ENCODE results near the gene CDC6. TPM values are rescaled to one million over a fixed set of nuclear protein-coding genes. Genes with fewer than 3 reads are reported as not detected.

The CDC6 gene
- total RNA-seq, 2 donors from 2014 or later = 1.4 to 2.5 TPM

DNA sequence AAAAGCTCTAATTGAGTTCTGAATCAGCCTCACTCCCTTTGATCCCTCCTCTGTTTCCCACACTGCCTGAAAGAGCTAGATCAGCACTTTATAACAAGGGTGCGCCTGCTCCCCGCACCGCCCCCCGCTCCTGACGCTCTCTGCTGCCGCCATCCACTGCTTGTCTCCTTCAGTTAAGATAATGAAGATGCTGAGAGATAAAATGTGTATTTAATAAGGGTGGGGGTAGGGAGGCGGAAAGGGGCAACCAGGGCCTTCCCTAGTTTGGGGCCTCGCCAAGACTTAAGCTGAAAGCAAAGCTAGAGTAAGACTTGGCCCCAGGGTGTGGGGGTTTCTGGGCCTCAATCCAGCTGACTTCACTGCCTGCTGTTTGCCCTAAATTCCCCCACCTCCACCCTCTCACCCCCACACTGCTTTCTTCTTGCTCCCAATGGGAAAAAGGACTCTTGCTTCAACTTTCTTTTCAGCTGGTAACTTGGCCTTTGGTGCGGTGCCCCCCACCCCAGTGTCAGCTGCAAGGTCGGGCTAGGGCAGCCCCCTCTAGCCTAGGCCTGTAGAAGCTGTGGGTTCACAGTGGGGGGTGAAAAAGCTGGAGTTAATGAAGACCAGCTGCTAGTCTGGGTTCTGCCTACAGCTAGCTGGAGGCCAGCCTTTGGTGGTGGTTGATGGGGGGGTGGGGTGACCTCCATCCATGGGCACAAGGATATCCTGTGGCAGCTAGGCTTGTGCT, 19.5 kb downstream of the CDC6 start:
- DNase-seq (ENCODE audit: low spot score) = no peak
- intact Hi-C loops (cut with DNase I) = loop anchor here (2.0 to 10.0 kb wide), 3 partner anchors 44 to 128 kb away; no protein-coding TSS in a partner anchor

DNA sequence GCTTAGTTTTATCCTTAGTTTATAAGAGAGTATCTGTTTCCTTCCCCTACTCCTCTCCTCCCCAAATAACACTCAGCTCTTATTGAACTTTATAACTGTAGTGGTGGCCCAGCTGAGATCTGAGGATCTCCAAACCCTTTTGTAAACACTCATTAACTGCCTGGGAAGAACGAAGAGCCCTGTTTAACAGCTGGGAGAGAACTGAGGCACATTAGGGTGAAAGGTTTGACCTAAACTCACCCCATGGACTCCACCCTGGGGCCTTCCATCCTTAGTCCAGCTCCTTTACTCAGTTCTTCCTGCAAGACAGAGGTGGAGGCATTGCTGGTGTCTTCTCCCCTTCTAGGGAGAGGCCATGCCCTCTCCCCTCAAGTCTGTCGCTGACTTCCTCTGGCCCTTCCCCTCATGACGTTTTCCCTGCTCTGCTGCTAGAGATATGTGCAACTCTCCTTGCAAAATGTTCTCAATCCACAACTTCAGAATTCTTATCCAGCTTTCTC, 20.1 kb downstream of the CDC6 start:
- intact Hi-C loops (cut with DNase I) = loop anchor here (2.0 to 10.0 kb wide), 4 partner anchors 39 to 127 kb away; no protein-coding TSS in a partner anchor
- no peak for DNase-seq (ENCODE audit: low spot score)

DNA sequence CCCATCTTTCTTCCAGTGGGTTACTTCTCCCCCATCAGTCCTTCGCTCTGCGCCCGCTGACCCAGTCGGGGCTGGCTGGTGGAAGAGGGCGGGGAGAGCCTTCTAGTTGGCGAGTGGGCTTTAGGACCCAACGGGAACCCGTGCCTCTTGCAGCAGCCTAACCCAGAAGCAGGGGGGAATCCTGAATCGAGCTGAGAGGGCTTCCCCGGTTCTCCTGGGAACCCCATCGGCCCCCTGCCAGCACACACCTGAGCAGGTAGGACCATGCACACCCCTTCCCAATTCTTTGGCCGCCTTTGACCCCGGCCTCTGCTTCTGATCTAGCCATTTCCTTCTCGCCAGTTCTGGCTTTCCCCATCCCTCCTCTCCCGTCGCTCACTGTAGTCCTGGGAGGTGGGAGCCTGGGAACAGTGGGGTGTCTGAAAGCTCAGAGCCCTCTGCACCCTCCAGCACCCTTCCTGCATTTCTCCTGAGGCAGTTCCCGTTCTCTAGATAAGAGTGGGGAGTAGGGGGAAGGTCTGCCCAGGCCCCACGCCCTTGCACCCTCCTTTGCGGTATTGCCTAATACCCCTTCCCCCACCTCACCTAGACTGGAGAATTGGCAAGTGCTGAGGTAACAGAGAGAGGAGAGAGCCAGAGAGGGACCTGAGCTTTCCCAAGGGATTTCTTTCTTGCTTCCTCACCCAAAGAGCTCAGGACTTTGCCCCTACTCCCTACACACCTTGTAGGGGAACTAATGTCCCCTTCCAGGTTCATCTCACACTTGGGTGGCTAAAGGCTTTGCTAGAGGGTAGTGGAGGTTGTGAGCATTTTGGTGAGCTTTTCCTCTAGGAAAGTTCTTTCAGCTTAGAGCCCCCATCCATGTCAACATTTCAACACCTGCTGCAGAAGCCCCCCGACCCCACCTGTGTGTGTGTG, 21.6 kb downstream of the CDC6 start, which contains the start of gene RARA:
TSS of gene RARA (plus strand) at position 150 of the 918 bp plus-strand sequence. CDS start 22,039 bp downstream, outside the sequence.
- no peak for DNase-seq (ENCODE audit: low spot score)
- intact Hi-C loops (cut with DNase I) = loop anchor here in 1 of 2 donors (2.0 to 10.0 kb wide), 2 partner anchors 38 to 126 kb away; no protein-coding TSS in a partner anchor

DNA sequence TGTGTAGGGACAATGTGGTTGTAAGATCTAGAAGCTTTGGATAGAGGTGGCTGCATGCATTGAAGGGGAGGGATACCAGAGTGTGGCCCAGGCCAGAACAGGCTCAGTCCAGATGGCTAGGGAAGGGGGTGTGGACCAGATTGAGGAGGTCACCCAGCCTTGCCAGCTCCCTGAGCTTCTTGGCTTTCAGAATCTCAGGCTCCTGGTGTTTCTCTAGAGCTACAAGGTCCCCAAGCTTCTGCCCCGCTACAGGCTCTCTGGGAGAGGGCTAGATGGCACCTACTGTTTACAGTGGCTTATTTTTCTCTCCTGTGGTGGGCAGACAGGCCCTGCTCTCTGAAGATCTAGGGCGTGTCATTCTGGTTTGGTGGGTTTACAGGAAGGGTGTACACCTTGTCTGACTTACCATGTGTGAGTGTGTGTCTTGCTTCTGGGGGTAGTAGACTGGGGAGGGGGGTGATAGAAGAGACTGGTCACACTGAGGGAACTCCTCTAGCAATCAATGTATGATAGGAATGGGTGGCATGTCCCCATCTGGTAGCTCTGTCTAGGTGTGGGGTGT, 22.4 kb downstream of the CDC6 start:
- intact Hi-C loops (cut with DNase I) = loop anchor here (2.0 to 10.0 kb wide), 3 partner anchors 37 to 125 kb away; partner anchors contain the start of gene TOP2A (in 1 of the 2)
- DNase-seq (ENCODE audit: low spot score) = no peak

DNA sequence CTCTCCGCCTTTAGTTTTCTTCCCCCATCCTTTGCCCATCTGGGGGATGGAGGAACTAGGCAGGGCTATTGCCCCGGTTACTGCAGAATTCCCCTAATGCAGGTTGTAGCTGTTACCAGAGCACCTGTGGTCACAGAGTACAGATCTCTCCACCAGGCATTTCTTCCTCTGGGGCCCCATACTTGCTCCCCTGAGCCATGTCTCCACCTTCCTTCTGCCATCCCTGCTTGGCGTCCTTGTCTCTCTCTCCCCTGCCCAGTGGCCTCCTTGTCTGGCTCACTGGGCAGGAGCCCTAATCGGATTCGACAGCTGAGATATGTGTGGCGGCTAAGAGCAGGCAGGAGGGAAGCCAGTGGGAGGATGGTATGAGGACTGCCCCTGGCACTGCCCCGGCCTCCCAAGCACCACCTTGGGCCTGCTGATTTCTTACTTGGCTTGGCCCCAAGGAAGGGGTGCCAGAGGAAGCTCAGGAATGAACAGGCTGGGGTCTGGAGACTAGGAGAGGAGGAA, 23.3 kb downstream of the CDC6 start:
- intact Hi-C loops (cut with DNase I) = loop anchor here in 1 of 2 donors (10.0 kb wide), 1 partner anchor 104 kb away; the partner anchor contains the start of gene TOP2A
- no peak for DNase-seq (ENCODE audit: low spot score)

DNA sequence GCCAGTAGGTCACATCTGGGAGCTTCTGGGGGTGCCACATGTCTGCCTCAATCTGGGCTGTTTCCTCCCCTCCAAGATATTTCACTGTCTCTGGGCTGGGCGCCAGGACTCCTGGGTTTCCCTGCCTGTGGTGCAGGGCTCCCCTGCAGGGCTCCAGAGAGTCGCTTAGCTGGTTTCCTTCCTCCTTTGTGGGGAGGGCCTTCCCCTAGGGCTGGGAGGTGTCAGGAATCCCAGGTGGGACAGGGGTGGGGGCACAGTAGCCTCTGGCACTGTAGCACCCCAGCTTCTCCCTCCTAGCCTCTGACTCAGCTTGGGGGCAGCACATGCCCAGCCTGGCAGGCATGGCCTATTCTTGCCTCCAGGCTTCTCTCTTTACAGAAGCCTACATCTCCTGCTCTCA, 23.9 kb downstream of the CDC6 start:
- intact Hi-C loops (cut with DNase I) = loop anchor here in 1 of 2 donors (10.0 kb wide), 1 partner anchor 103 kb away; the partner anchor contains the start of gene TOP2A
- DNase-seq (ENCODE audit: low spot score) = no peak

DNA sequence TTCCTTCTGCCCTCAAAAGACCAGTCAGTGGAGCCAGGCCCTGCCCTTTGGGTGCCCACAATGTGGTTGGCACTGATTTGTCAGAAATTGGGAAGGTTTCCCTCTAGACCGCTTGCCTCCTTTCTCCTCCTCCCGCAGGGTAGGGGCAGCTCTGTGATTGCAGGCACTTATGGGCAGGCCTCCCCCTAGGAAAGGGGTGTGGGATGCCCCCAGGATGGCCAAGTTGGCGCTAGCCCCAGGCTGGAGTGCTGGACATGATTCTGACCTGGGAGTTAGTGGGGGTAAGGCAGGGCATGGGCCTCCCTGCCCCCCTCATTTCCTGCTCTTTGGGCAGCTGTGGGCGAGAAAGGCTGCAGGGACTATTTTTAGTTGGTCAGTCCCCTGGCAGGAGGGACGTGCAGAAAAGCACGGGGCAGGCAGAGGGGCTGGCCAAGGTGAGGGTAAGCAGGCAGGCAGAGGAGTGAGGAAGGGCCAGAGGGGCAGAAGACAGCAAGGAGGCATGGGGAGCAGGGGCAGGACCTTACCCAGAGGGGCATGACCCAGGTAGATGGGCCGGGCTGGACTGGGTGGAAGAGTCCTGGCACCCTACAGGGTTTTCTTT, 24.6 kb downstream of the CDC6 start:
- intact Hi-C loops (cut with DNase I) = loop anchor here in 1 of 2 donors (10.0 kb wide), 1 partner anchor 103 kb away; the partner anchor contains the start of gene TOP2A
- no peak for DNase-seq (ENCODE audit: low spot score)

DNA sequence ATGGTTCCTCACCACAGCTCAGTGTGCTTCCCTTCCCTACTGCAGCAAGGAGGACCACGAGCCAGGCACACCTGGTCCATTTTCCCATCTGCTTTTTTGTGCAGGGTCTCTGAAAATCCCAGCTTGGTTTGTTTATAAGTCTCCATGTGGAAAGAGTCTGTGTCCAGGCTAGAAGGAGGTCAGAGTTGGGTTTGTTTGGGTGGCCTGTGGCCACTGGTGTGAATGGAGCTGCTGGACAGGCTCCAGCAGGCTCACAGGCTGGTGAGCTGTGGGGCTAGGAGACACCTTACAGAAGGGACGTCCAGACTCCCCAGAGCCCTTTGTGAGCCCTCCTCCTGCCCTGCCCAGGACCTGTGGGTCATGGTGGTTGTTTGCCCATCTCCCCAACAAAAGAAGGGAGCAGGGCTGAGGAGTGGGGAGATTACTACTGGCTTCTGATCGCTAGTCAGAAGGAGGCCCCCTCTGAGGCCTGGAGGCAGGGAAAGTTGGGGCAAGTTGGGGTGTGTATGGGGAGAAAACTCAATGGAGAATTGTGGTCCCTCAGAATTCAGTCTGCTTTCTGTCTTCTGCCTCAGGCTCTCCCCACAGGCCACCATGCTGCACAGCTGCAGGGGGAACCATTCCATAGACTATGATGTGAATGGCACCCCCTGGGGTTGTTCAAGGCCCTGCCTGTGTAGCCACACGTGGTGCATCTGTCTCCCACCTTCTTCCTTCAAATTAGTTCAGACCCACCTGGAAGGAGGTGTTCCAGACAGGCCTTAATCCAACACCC, 25.4 kb downstream of the CDC6 start:
- no peak for DNase-seq (ENCODE audit: low spot score)
- intact Hi-C loops (cut with DNase I) = loop anchor here in 1 of 2 donors (10.0 kb wide), 1 partner anchor 102 kb away; the partner anchor contains the start of gene TOP2A

DNA sequence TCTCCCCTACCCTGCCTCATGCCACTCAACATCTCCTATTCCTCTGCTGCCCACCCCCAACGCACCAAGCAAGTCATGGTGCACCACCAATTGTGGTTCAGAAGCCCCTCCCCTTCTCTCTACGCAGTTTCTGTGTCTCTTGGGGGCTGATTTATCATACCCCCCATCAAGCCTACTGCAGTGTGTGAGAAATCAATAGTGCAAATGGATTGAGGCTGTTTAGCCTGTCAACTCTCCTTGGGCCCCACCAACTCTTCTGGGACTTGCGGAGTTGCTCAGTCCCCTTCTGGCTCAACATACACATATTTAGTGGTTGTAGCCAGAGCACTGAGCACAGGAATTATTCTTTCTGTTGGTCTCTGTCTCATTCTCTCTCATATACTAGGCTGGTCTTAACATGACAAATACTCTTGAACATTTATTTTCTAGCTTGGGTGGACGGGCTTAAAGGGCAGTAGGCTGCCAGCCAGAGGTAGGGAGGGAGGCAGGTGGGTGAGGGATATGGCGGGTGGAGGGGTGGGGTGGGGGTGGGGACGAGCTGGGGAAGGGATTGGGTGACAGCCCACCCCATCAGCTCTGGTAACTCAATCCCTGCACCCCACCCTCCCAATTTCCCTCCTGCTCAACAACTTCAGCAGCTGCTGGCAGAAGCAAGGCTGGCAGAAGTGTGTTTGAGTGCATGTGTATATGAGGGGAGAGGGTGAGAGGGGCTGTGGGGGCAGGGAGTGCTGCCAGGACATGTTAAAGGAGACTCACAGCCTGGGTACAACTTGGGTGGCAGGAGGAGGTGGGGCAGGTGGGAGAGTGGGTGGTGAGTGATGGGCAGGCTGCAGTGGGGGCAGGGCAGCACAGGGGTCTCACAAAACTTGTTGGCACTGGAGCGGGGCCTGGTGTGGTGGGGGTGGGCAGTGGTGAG, 26.2 kb downstream of the CDC6 start:
- intact Hi-C loops (cut with DNase I) = loop anchor here in 1 of 2 donors (10.0 kb wide), 1 partner anchor 101 kb away; the partner anchor contains the start of gene TOP2A
- DNase-seq (ENCODE audit: low spot score) = no peak

DNA sequence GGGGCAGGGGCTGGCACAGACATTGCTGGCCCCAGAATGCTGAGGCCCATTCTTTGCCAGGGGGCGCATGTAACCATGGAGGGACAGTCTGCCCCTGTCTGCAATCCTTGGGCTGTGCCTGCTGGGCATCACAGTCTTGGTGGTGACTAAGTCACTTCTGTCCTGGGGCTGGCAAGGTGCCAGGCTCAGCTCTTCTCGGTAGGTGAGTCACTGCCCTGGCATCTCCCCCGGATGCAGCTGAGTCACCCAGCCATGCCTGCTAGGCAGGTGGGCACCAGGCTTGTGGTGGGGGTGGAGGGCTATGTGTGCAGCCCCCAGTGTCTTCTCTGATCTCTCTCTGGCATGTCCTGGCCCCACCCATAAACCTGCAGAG, 26.9 kb downstream of the CDC6 start:
- intact Hi-C loops (cut with DNase I) = loop anchor here in 1 of 2 donors (10.0 kb wide), 1 partner anchor 100 kb away; the partner anchor contains the start of gene TOP2A
- peak; percentile 97 for DNase-seq (ENCODE audit: low spot score)

DNA sequence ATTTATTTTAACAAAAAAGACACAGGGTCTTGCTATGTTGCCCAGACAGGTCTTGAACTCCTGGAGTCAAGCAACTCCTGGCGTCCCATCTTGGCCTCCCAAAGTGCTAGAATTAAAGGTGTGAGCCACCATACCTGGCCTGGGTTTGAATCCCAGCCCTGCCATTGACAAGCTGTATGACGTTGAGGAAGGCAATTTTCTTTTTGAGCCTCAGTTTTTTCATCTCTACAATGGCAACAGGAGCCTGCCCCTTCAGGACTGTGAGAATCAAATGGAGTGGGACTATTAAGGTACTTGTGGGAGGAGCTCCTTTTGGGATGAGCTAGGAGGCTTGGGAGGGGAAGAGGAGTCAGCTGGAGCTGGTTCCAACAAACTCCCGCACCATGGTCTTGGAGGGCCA, 27.5 kb downstream of the CDC6 start:
- intact Hi-C loops (cut with DNase I) = loop anchor here in 1 of 2 donors (10.0 kb wide), 1 partner anchor 100 kb away; the partner anchor contains the start of gene TOP2A
- no peak for DNase-seq (ENCODE audit: low spot score)

DNA sequence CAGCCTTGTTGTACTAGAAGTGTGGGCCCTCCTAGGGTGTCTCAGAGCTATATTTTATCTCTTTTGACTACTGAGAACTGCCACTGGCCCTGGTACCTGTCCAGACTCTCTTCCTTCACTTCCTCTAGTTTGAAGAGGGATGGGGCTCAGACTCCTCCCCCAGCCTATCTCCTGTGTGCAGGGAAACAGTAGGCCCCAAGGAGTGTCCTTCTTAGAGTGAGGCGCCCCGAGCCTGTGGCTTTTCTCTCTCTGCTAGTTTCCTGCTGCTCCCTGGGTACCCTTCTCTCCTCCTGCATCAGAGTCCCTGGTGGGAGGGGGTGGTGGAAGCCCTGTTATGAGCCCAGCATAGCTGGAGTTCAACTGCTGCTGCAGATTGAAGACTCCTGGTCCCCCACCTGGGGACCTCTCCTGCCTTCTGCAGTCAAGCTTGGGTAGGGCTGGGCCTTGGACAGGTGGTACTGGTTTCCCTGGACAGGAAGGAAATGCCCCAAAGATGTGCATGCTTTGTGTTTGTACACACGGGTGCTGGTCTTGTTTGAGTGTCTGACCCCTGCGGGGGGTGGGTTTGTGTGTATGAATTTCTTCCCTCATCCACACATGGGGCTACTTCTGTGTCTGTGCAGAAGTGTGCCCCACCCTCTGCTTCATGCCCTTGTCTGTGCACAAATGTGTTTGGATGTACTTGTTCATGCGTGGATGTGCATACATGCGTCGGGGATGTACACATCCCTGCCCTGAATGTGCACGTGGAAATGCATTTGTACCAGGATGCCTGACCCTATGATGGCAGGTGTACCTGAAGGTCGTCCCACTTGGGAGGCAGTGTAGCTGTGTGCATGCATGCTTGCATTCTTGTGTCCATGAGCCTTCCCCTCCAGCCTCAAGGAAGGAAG, 28.2 kb downstream of the CDC6 start:
- intact Hi-C loops (cut with DNase I) = loop anchor here in 1 of 2 donors (10.0 kb wide), 1 partner anchor 99 kb away; the partner anchor contains the start of gene TOP2A
- DNase-seq (ENCODE audit: low spot score) = no peak

DNA sequence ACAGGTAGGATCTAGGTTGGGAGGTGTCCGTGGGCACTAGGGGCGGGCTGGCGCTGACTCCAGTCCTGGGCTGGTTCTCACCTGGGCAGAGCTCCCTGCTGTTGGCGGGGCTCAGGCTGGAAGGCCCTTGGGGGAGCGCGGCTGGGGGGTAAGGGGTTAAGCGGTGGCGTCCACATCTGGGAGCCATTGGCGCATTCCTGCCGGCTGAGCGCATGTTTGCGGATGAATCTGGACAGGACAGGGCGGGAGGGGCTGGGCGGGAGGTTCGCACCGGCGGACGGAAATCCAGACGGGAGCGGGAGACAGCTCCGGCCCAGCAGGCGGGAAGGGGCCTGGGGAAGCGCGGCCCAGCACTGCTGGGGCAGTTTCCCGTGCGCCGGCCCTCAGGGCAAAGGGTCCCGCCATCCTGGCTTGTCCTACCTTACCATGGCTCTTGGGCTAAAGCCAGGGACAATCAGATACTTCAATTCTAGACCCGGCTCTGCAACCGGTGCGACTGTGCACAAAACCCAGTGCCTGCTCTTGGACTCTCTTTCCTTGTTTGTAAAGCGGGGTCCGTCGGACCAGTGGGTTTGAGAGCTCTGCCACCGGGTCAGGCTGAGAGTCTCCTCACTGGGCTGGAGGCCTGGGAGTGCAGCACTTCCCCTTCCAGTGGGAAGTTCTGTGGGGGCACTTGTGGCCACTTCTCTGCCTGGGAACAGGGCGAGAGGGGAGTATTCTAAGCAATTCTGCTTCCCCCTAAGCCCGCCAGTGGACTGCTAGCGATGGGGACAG, 29.1 kb downstream of the CDC6 start:
- DNase-seq (ENCODE audit: low spot score) = peak; percentile 88
- intact Hi-C loops (cut with DNase I) = loop anchor here in 1 of 2 donors (10.0 kb wide), 1 partner anchor 98 kb away; the partner anchor contains the start of gene TOP2A

DNA sequence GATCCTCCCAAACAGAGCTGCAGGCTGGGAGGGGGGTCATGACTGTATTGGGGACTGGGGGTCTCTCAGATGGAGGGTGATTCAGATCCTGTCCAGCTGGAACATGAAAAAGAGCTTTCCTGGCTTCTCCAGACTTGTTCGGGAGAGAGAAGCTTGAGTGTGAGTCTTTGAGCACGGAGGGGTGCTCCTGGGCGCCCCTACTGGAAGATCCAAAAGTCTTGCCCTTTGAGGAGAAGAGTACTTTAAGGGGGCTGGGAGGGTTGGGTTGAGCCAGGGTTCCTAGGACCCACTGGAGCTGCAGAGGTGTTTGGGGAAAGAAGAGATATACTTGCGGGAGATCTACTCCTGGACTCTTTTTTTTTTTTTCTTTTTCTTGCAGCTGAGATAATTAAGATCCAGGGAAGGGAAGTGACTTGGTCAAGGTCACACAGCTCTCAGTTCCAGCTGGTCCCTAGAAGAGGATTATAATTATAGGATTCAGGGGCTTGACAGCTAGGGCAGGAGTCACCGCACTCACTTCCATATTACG, 29.7 kb downstream of the CDC6 start:
- intact Hi-C loops (cut with DNase I) = loop anchor here in 1 of 2 donors (10.0 kb wide), 1 partner anchor 97 kb away; the partner anchor contains the start of gene TOP2A
- DNase-seq (ENCODE audit: low spot score) = peak; percentile 85
